ENCODE data around the gene C3orf20.
"Not testable (repeated sequence)": the region's sequence is repeated elsewhere in the genome, so short reads cannot be mapped to it uniquely, and the experiment has no call there.

C3orf20 gene

GRCh38 chr3:14649466-14649865 lies 25.5 kb upstream of the C3orf20 start:
- no peak for DNase-seq (ENCODE audit: low read depth in 1 of 2, low spot score in 1 of 2)

- DNase-seq (ENCODE audit: low read depth in 1 of 2, low spot score in 1 of 2) = no peak
Observed at GRCh38 chr3:14650193-14650592, 24.7 kb upstream of the C3orf20 start.

GRCh38 chr3:14651440-14652251 lies 23.3 kb upstream of the C3orf20 start, which contains the start of gene CCDC174:
TSS of gene CCDC174 (plus strand) at chr3:14651762. CDS start at chr3:14651837, 75 bp downstream.
- DNase-seq (ENCODE audit: low read depth in 1 of 2, low spot score in 1 of 2) = peak; percentile 83 to 86

GRCh38 chr3:14652360-14652907 lies 22.5 kb upstream of the C3orf20 start:
- DNase-seq (ENCODE audit: low read depth in 1 of 2, low spot score in 1 of 2) = not testable (repeated sequence)

- DNase-seq (ENCODE audit: low read depth in 1 of 2, low spot score in 1 of 2) = no peak
Observed at GRCh38 chr3:14657579-14657978, 17.4 kb upstream of the C3orf20 start.

- no peak for DNase-seq (ENCODE audit: low read depth in 1 of 2, low spot score in 1 of 2)
Observed at GRCh38 chr3:14658978-14659377, 16.0 kb upstream of the C3orf20 start.

- no peak for DNase-seq (ENCODE audit: low read depth in 1 of 2, low spot score in 1 of 2)
Observed at GRCh38 chr3:14660942-14661341, 14.0 kb upstream of the C3orf20 start.

GRCh38 chr3:14663396-14664135 lies 11.4 kb upstream of the C3orf20 start:
- no peak for DNase-seq (ENCODE audit: low read depth in 1 of 2, low spot score in 1 of 2)

- no peak for DNase-seq (ENCODE audit: low read depth in 1 of 2, low spot score in 1 of 2)
Observed at GRCh38 chr3:14664170-14664569, 10.8 kb upstream of the C3orf20 start.

GRCh38 chr3:14672588-14672987 lies 2.4 kb upstream of the C3orf20 start:
- no peak for DNase-seq (ENCODE audit: low read depth in 1 of 2, low spot score in 1 of 2)

- no peak for DNase-seq (ENCODE audit: low read depth in 1 of 2, low spot score in 1 of 2)
Observed at GRCh38 chr3:14676881-14677280, 1.9 kb downstream of the C3orf20 start.

GRCh38 chr3:14678015-14678503 lies 3.1 kb downstream of the C3orf20 start:
- DNase-seq (ENCODE audit: low read depth in 1 of 2, low spot score in 1 of 2) = no peak

GRCh38 chr3:14680115-14680514 lies 5.2 kb downstream of the C3orf20 start:
- DNase-seq (ENCODE audit: low read depth in 1 of 2, low spot score in 1 of 2) = no peak

- DNase-seq (ENCODE audit: low read depth in 1 of 2, low spot score in 1 of 2) = no peak
Observed at GRCh38 chr3:14680716-14681115, 5.8 kb downstream of the C3orf20 start.

- DNase-seq (ENCODE audit: low read depth in 1 of 2, low spot score in 1 of 2) = no peak
Observed at GRCh38 chr3:14684447-14684846, 9.5 kb downstream of the C3orf20 start.

GRCh38 chr3:14685179-14685578 lies 10.2 kb downstream of the C3orf20 start:
- no peak for DNase-seq (ENCODE audit: low read depth in 1 of 2, low spot score in 1 of 2)

GRCh38 chr3:14687360-14687759 lies 12.4 kb downstream of the C3orf20 start:
- no peak for DNase-seq (ENCODE audit: low read depth in 1 of 2, low spot score in 1 of 2)

- DNase-seq (ENCODE audit: low read depth in 1 of 2, low spot score in 1 of 2) = no peak
Observed at GRCh38 chr3:14688525-14688924, 13.6 kb downstream of the C3orf20 start.

- no peak for DNase-seq (ENCODE audit: low read depth in 1 of 2, low spot score in 1 of 2)
Observed at GRCh38 chr3:14689247-14689980, 14.5 kb downstream of the C3orf20 start.

GRCh38 chr3:14691239-14691638 lies 16.3 kb downstream of the C3orf20 start:
- DNase-seq (ENCODE audit: low read depth in 1 of 2, low spot score in 1 of 2) = no peak

- no peak for DNase-seq (ENCODE audit: low read depth in 1 of 2, low spot score in 1 of 2)
Observed at GRCh38 chr3:14691719-14692118, 16.8 kb downstream of the C3orf20 start.
